IMR-90 (cell line): ENCODE data around the gene OR52J3. TPM values are rescaled to one million over a fixed set of nuclear protein-coding genes. Genes with fewer than 3 reads are reported as not detected.

Experiments used
- ATAC-seq: fragments of 200-7000 bp; cut with Tn5 transposase; 2 replicates; pipeline ENCODE4 v1.9.1; 2020; ENCODE audit warnings: low read depth, mild to moderate bottlenecking, moderate library complexity
- BruUV-seq: library from RNA; stranded (reverse); fragments of 400-500 nt; replicated peaks from 2 replicates; lab custom pipeline; 2021; lab: Mats Ljungman, UMichigan
- CTCF ChIA-PET: fragments of 300-600 bp; formaldehyde crosslinking; extraction: SDS; loops from one replicate; lab custom pipeline; 2021; ENCODE audit warnings: antibody characterized with exemption; lab: Yijun Ruan, JAX
- POLR2A ChIA-PET: fragments of 300-600 bp; sonication (Branson Sonifier 250); formaldehyde crosslinking; loops from one replicate; lab custom pipeline; 2022; ENCODE audit warnings: antibody characterized with exemption; ENCODE audit not compliant: unreplicated experiment; lab: Charles Lee
- DNase-seq: peaks from one replicate; pipeline ENCODE4 v3.0.0; 2013
- H2AFZ ChIP-seq: replicated peaks from 2 replicates; pipeline ENCODE3; 2013; ENCODE audit warnings: low read length, mild to moderate bottlenecking; ENCODE audit not compliant: poor library complexity
- H2AK5ac ChIP-seq: 2 replicates; pipeline ENCODE4 v1.6.1; 2013; ENCODE audit warnings: low read depth, low read length, inconsistent platforms
- H2AK9ac ChIP-seq: replicated peaks from 2 replicates; pipeline ENCODE3; 2013; ENCODE audit warnings: mild to moderate bottlenecking, low read depth, low read length, moderate library complexity; ENCODE audit not compliant: poor library complexity
- H2BK120ac ChIP-seq: 2 replicates; pipeline ENCODE4 v1.6.1; 2013; ENCODE audit warnings: low read depth, low read length, inconsistent platforms
- H2BK15ac ChIP-seq: 3 replicates; pipeline ENCODE4 v1.6.1; 2013; ENCODE audit warnings: low read depth, low read length, inconsistent platforms
- H2BK20ac ChIP-seq: 2 replicates; pipeline ENCODE4 v1.6.1; 2013; ENCODE audit warnings: low read depth, mild to moderate bottlenecking, inconsistent platforms, low read length, moderate library complexity
- H2BK5ac ChIP-seq: 2 replicates; pipeline ENCODE4 v1.6.1; 2013; ENCODE audit warnings: mild to moderate bottlenecking, low read depth, low read length, inconsistent platforms; ENCODE audit not compliant: poor library complexity, severe bottlenecking
- H3K14ac ChIP-seq: replicated peaks from 2 replicates; pipeline ENCODE4 v1.6.1; 2013; ENCODE audit warnings: low read depth, low read length, inconsistent platforms
- H3K18ac ChIP-seq: 2 replicates; pipeline ENCODE4 v1.6.1; 2013; ENCODE audit warnings: low read depth, low read length, control low read depth
- H3K23ac ChIP-seq: 2 replicates; pipeline ENCODE4 v1.6.1; 2013; ENCODE audit warnings: low read depth, low read length, inconsistent platforms
- H3K27ac ChIP-seq: 2 replicates; pipeline ENCODE4 v1.5.1; 2013; ENCODE audit warnings: mild to moderate bottlenecking, control low read depth, low read length; ENCODE audit not compliant: insufficient read depth
- H3K27me3 ChIP-seq: 2 replicates; pipeline ENCODE4 v1.6.1; 2013; ENCODE audit warnings: low read length; ENCODE audit not compliant: control insufficient read depth, insufficient read depth
- H3K36me3 ChIP-seq: 2 replicates; pipeline ENCODE4 v1.6.1; 2013; ENCODE audit warnings: low read length, mixed read lengths; ENCODE audit not compliant: control insufficient read depth, insufficient read depth
- H3K4ac ChIP-seq: 2 replicates; pipeline ENCODE4 v1.6.1; 2013; ENCODE audit warnings: low read depth, low read length, inconsistent platforms
- H3K4me1 ChIP-seq: 2 replicates; pipeline ENCODE4 v1.6.1; 2013; ENCODE audit warnings: low read length, mixed read lengths; ENCODE audit not compliant: control insufficient read depth, insufficient read depth
- H3K4me2 ChIP-seq: 2 replicates; pipeline ENCODE4 v1.6.1; 2013; ENCODE audit warnings: low read depth, mild to moderate bottlenecking, control low read depth, low read length, moderate library complexity
- H3K4me3 ChIP-seq: 2 replicates; pipeline ENCODE4 v1.5.1; 2013; ENCODE audit warnings: low read depth, mild to moderate bottlenecking, control low read depth, low read length, moderate library complexity; ENCODE audit not compliant: insufficient read depth
- H3K56ac ChIP-seq: 2 replicates; pipeline ENCODE4 v1.6.1; 2013; ENCODE audit warnings: low read length, inconsistent platforms; ENCODE audit not compliant: insufficient read depth; ENCODE audit errors: extremely low read depth
- H3K79me1 ChIP-seq, 2 experiments: 2 replicates each; pipeline ENCODE4 v1.6.1; 2013; ENCODE audit warnings: low read length in 2 of 2, inconsistent platforms in 1 of 2, low read depth in 1 of 2
- H3K9ac ChIP-seq: 2 replicates; pipeline ENCODE4 v1.6.1; 2013; ENCODE audit warnings: low read depth, low read length, control low read depth
- H3K9me1 ChIP-seq: 2 replicates; pipeline ENCODE4 v1.6.1; 2013; ENCODE audit warnings: low read length, inconsistent platforms; ENCODE audit not compliant: insufficient read depth
- H3K9me3 ChIP-seq: 2 replicates; pipeline ENCODE4 v1.6.1; 2013; ENCODE audit warnings: low read length; ENCODE audit not compliant: control insufficient read depth, insufficient read depth
- H4K20me1 ChIP-seq: 2 replicates; pipeline ENCODE4 v1.6.1; 2013; ENCODE audit warnings: low read length, inconsistent platforms; ENCODE audit not compliant: insufficient read depth
- H4K5ac ChIP-seq: 2 replicates; pipeline ENCODE4 v1.6.1; 2013; ENCODE audit warnings: mild to moderate bottlenecking, low read depth, low read length, control low read depth
- H4K8ac ChIP-seq, 2 experiments: 2 replicates each; pipeline ENCODE4 v1.6.1; 2013; ENCODE audit warnings: low read depth in 2 of 2, low read length in 2 of 2, control low read depth in 1 of 2, inconsistent platforms in 1 of 2
- H4K91ac ChIP-seq: 2 replicates; pipeline ENCODE4 v1.6.1; 2013; ENCODE audit warnings: low read depth, low read length, inconsistent platforms; ENCODE audit not compliant: insufficient read depth
- BHLHE40 ChIP-seq: fragments of 150-350 bp; IDR thresholded peaks from 2 replicates; pipeline ENCODE4 v1.6.1; 2016; ENCODE audit warnings: mild to moderate bottlenecking, low read depth, low read length
- CHD1 ChIP-seq: IDR thresholded peaks from 2 replicates; pipeline ENCODE4 v1.6.1; 2012; ENCODE audit warnings: low read depth, low read length, improper control_type of control experiment
- WGBS, 2 experiments: methylation state at CpG; one replicate each; pipeline versions ENCODE4 v1.1.5 to v1.1.7; 2013; ENCODE audit warnings: missing lambda C conversion rate in 2 of 2; ENCODE audit not compliant: insufficient read length in 1 of 2; ENCODE audit errors: extremely low coverage in 2 of 2; 5-methylcytosine and 5-hydroxymethylcytosine counted together
- dilution Hi-C: fragments of 300-500 bp; cut with HindIII; formaldehyde crosslinking; loops from one replicate; pipeline ENCODE4 v1.14.3; 2018; ENCODE audit warnings: low sequenced_read_pairs; ENCODE audit not compliant: unreplicated experiment
- in situ Hi-C: fragments of 300-500 bp; cut with MboI; formaldehyde crosslinking; loops from 3 replicates; pipeline ENCODE4 v1.14.3; 2019; ENCODE audit warnings: low sequenced_read_pairs, inconsistent platforms, mixed read lengths
- intact Hi-C: fragments of 100-400 bp; cut with micrococcal nuclease; formaldehyde crosslinking; loops from 2 replicates; pipeline ENCODE4 v1.10.0; 2022
- polyA plus RNA-seq, 3 experiments: library from polyadenylated mRNA; depleted of rRNA; stranded (reverse); fragments of >200 nt; gene quantifications; 2 replicates each; pipeline ENCODE4 v1.2.3, GENCODE V29; 2012; ENCODE audit warnings: low replicate concordance in 1 of 3
- total RNA-seq: library from RNA; depleted of rRNA; stranded (reverse); fragments of >200 nt; gene quantifications from 2 replicates; pipeline ENCODE4 v1.2.3, GENCODE V29; 2012

The OR52J3 gene
- total and polyA plus RNA-seq, 2 of the 4 experiments (the other 2 are of a cell fraction) = not detected

GRCh38 chr11:5038341-5038740 lies 8.0 kb upstream of the OR52J3 start:
- in situ Hi-C loops (no loop called here), dilution Hi-C loops (no loop called here), intact Hi-C loops (no loop called here)
- H3K23ac ChIP-seq = no peak overlapping the region
- BruUV-seq = no TSS peak
- no peak overlapping the region for H3K27ac ChIP-seq
- no peak overlapping the region for H2BK5ac ChIP-seq
- no peak overlapping the region for H3K18ac ChIP-seq
- H3K9ac ChIP-seq = no peak overlapping the region
- ChIA-PET POLR2A (no interaction called here), CTCF (no interaction called here)
- no peak overlapping the region for H3K14ac ChIP-seq
- no peak overlapping the region for H3K4me2 ChIP-seq
- no peak overlapping the region for H2BK20ac ChIP-seq
- no peak overlapping the region for H4K91ac ChIP-seq
- H2AFZ ChIP-seq = no peak overlapping the region
- H2AK9ac ChIP-seq = no peak overlapping the region
- H3K27me3 ChIP-seq = no peaks in the 10 kb centered on the region
- H3K36me3 ChIP-seq = no peaks in the 10 kb centered on the region
- DNase-seq (no peak), ATAC-seq (no peak)
- H2BK120ac ChIP-seq = no peak overlapping the region
- no peaks in the 10 kb centered on the region for H3K79me1 ChIP-seq
- no peak overlapping the region for H3K56ac ChIP-seq
- H3K4ac ChIP-seq = no peak overlapping the region
- H3K9me3 ChIP-seq = no peaks in the 10 kb centered on the region
- no peak overlapping the region for H3K4me3 ChIP-seq
- H4K5ac ChIP-seq = no peak overlapping the region
- no peaks in the 10 kb centered on the region for H3K9me1 ChIP-seq
- H4K20me1 ChIP-seq = no peaks in the 10 kb centered on the region
- no peaks in the 10 kb centered on the region for H3K4me1 ChIP-seq
- TF ChIP-seq BHLHE40 = no peak
- no peak for TF ChIP-seq CHD1
- no peak overlapping the region for H2BK15ac ChIP-seq
- no peak overlapping the region for H4K8ac ChIP-seq
- no CpG with 5 or more reads among the region's 1 CpG for WGBS, 2 experiments
- no peak overlapping the region for H2AK5ac ChIP-seq
